HepG2 (cell line): Measurements from ENCODE around the gene SLC13A5. TPM values are rescaled to one million over a fixed set of nuclear protein-coding genes. Genes with fewer than 3 reads are reported as not detected.

ENCODE experiments used
- ATF1 ChIP-seq: IDR thresholded peaks from 2 replicates; pipeline ENCODE4 v1.6.1; 2016; ENCODE audit warnings: mild to moderate bottlenecking, control low read depth
- CREM ChIP-seq, 2 experiments: sonication (generic) in 1 of 2; formaldehyde crosslinking in 1 of 2; IDR thresholded peaks; 2 replicates each; pipeline versions ENCODE4 v1.4.0 to v1.6.1; 2016 to 2020; ENCODE audit warnings: antibody characterized with exemption in 1 of 2, mild to moderate bottlenecking in 1 of 2, missing genetic modification reagents in 1 of 2
- DNMT3B ChIP-seq: conservative IDR thresholded peaks from 2 replicates; pipeline ENCODE4 v1.6.1; 2016; ENCODE audit warnings: missing biosample characterization, control low read depth
- MED13 ChIP-seq: sonication (generic); formaldehyde crosslinking; IDR thresholded peaks from 2 replicates; pipeline ENCODE4 v1.5.0; 2020; ENCODE audit warnings: missing genetic modification reagents
- MIER3 ChIP-seq: IDR thresholded peaks from 2 replicates; pipeline ENCODE4 v1.6.1; 2016; ENCODE audit warnings: missing compliant biosample characterization, borderline replicate concordance
- MXI1 ChIP-seq: IDR thresholded peaks from 3 replicates; pipeline ENCODE4 v1.6.1; 2012; ENCODE audit warnings: low read depth, low read length, inconsistent platforms, borderline replicate concordance
- SIX1 ChIP-seq: sonication (generic); formaldehyde crosslinking; IDR thresholded peaks from 2 replicates; pipeline ENCODE4 v1.4.0; 2020; ENCODE audit warnings: missing genetic modification reagents, borderline replicate concordance
- TCF12 ChIP-seq, 2 experiments: fragments of 450-650 bp in 1 of 2; sonication (generic) in 1 of 2; formaldehyde crosslinking in 1 of 2; IDR thresholded peaks; 2 replicates each; pipeline versions ENCODE4 v1.6.1 to v1.8.0; 2017 to 2022; ENCODE audit warnings: antibody characterized with exemption in 1 of 2, mild to moderate bottlenecking in 1 of 2, missing genetic modification reagents in 1 of 2, moderate library complexity in 1 of 2
- ZNF567 ChIP-seq: sonication (generic); formaldehyde crosslinking; IDR thresholded peaks from 2 replicates; pipeline ENCODE4 v1.8.1; 2023; ENCODE audit warnings: mild to moderate bottlenecking, missing genetic modification reagents, borderline replicate concordance
- polyA plus RNA-seq, 8 experiments: library from polyadenylated mRNA; depleted of rRNA in 3 of 8; stranded (reverse) in 7 of 8; unstranded in 1 of 8; fragments of >200 nt; fragmentation: Illumina TruSeq in 4 of 8; extraction: Trizol in 4 of 8; gene quantifications; 2 replicates each; pipeline versions ENCODE4 v1.2.1 to v1.2.3, GENCODE V29; 2011 to 2016; ENCODE audit warnings: low read depth in 4 of 8, missing spikeins in 1 of 8, mixed read lengths in 1 of 8; ENCODE audit not compliant: insufficient read depth in 1 of 8
- total RNA-seq, 5 experiments: library from RNA; depleted of rRNA; stranded (reverse); fragments of >200 nt; fragmentation: Illumina TruSeq; extraction: Trizol; gene quantifications; 2 replicates each; pipeline ENCODE4 v1.2.3, GENCODE V29; 2016; ENCODE audit warnings: low read depth in 1 of 5
- TF ChIP-seq, protein P1 (sequence below): sonication (generic); formaldehyde crosslinking; IDR thresholded peaks from 2 replicates; pipeline ENCODE4 v1.5.1; 2020; ENCODE audit warnings: missing genetic modification reagents, mild to moderate bottlenecking, borderline replicate concordance
- TF ChIP-seq, protein P2 (sequence below): sonication (generic); formaldehyde crosslinking; IDR thresholded peaks from 2 replicates; pipeline ENCODE4 v1.5.1; 2020; ENCODE audit warnings: mild to moderate bottlenecking, missing genetic modification reagents, moderate library complexity
- TF ChIP-seq, protein P3 (sequence below): sonication (generic); formaldehyde crosslinking; IDR thresholded peaks from 2 replicates; pipeline ENCODE4 v1.8.1; 2023; ENCODE audit warnings: missing genetic modification reagents, mild to moderate bottlenecking, borderline replicate concordance
- TF ChIP-seq, protein P4 (sequence below): IDR thresholded peaks from 2 replicates; pipeline ENCODE4 v1.6.1; 2016; ENCODE audit warnings: control low read depth
- TF ChIP-seq, protein P5 (sequence below): sonication (generic); formaldehyde crosslinking; IDR thresholded peaks from 2 replicates; pipeline ENCODE4 v1.4.0; 2020; ENCODE audit warnings: mild to moderate bottlenecking, missing genetic modification reagents

The SLC13A5 gene
- total and polyA plus RNA-seq, 2 of the 13 experiments (the other 11 are each of a cell fraction or from before 2014, with no cell fraction given): 42.8 to 310 TPM

DNA sequence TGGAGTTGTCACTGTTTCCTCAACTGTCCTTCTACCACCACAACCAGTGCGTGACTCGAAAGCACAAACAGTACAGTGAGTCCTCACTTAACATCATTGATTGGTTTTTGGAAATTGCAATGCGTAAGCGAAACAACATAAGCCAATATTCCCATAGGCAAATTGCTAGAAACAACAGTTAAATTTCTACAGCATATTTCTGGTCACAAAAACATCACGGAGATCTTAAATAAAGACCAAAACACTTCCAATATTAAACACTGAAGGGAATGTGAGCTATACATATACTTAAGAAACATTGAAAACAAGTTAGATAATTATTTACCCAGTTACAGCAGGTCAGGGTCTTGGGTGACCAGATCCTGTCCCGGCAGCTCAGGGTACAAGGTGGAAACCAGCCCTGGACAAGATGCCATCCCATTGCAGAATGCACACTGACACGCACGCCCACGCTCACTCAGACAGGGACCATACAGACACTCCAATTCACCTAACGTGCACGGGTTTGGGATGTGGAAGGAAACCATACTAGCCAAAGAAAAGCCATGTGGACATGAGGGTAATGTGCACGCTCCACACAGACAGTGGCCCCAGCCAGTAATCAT, 4.7 kb downstream of the SLC13A5 start (continued):
- TF ChIP-seq, protein P1, sequence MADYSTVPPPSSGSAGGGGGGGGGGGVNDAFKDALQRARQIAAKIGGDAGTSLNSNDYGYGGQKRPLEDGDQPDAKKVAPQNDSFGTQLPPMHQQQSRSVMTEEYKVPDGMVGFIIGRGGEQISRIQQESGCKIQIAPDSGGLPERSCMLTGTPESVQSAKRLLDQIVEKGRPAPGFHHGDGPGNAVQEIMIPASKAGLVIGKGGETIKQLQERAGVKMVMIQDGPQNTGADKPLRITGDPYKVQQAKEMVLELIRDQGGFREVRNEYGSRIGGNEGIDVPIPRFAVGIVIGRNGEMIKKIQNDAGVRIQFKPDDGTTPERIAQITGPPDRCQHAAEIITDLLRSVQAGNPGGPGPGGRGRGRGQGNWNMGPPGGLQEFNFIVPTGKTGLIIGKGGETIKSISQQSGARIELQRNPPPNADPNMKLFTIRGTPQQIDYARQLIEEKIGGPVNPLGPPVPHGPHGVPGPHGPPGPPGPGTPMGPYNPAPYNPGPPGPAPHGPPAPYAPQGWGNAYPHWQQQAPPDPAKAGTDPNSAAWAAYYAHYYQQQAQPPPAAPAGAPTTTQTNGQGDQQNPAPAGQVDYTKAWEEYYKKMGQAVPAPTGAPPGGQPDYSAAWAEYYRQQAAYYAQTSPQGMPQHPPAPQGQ (CRISPR knock-in tag): no peak
- TF ChIP-seq ZNF567 (no peak), SIX1 (CRISPR knock-in tag) (no peak), ATF1 (CRISPR knock-in tag) (no peak), CREM (IDR thresholded peaks at IDR 0.05) (no peak), CREM (CRISPR knock-in tag; IDR thresholded peaks at IDR 0.05) (no peak), MED13 (no peak), MXI1 (no peak), DNMT3B (CRISPR knock-in tag) (no peak), TCF12 (IDR thresholded peaks at IDR 0.05) (no peak), TCF12 (CRISPR knock-in tag; IDR thresholded peaks at IDR 0.05) (no peak), MIER3 (CRISPR knock-in tag) (0 out of 2 replicates have a peak, but pooled peaks have one; percentile 21)
- TF ChIP-seq, protein P2, sequence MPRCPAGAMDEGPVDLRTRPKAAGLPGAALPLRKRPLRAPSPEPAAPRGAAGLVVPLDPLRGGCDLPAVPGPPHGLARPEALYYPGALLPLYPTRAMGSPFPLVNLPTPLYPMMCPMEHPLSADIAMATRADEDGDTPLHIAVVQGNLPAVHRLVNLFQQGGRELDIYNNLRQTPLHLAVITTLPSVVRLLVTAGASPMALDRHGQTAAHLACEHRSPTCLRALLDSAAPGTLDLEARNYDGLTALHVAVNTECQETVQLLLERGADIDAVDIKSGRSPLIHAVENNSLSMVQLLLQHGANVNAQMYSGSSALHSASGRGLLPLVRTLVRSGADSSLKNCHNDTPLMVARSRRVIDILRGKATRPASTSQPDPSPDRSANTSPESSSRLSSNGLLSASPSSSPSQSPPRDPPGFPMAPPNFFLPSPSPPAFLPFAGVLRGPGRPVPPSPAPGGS (CRISPR knock-in tag): no peak
- TF ChIP-seq, protein P3, sequence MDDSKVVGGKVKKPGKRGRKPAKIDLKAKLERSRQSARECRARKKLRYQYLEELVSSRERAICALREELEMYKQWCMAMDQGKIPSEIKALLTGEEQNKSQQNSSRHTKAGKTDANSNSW (CRISPR knock-in tag): no peak
- TF ChIP-seq, protein P4, sequence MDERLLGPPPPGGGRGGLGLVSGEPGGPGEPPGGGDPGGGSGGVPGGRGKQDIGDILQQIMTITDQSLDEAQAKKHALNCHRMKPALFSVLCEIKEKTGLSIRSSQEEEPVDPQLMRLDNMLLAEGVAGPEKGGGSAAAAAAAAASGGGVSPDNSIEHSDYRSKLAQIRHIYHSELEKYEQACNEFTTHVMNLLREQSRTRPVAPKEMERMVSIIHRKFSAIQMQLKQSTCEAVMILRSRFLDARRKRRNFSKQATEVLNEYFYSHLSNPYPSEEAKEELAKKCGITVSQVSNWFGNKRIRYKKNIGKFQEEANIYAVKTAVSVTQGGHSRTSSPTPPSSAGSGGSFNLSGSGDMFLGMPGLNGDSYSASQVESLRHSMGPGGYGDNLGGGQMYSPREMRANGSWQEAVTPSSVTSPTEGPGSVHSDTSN: no peak
- TF ChIP-seq, protein P5, sequence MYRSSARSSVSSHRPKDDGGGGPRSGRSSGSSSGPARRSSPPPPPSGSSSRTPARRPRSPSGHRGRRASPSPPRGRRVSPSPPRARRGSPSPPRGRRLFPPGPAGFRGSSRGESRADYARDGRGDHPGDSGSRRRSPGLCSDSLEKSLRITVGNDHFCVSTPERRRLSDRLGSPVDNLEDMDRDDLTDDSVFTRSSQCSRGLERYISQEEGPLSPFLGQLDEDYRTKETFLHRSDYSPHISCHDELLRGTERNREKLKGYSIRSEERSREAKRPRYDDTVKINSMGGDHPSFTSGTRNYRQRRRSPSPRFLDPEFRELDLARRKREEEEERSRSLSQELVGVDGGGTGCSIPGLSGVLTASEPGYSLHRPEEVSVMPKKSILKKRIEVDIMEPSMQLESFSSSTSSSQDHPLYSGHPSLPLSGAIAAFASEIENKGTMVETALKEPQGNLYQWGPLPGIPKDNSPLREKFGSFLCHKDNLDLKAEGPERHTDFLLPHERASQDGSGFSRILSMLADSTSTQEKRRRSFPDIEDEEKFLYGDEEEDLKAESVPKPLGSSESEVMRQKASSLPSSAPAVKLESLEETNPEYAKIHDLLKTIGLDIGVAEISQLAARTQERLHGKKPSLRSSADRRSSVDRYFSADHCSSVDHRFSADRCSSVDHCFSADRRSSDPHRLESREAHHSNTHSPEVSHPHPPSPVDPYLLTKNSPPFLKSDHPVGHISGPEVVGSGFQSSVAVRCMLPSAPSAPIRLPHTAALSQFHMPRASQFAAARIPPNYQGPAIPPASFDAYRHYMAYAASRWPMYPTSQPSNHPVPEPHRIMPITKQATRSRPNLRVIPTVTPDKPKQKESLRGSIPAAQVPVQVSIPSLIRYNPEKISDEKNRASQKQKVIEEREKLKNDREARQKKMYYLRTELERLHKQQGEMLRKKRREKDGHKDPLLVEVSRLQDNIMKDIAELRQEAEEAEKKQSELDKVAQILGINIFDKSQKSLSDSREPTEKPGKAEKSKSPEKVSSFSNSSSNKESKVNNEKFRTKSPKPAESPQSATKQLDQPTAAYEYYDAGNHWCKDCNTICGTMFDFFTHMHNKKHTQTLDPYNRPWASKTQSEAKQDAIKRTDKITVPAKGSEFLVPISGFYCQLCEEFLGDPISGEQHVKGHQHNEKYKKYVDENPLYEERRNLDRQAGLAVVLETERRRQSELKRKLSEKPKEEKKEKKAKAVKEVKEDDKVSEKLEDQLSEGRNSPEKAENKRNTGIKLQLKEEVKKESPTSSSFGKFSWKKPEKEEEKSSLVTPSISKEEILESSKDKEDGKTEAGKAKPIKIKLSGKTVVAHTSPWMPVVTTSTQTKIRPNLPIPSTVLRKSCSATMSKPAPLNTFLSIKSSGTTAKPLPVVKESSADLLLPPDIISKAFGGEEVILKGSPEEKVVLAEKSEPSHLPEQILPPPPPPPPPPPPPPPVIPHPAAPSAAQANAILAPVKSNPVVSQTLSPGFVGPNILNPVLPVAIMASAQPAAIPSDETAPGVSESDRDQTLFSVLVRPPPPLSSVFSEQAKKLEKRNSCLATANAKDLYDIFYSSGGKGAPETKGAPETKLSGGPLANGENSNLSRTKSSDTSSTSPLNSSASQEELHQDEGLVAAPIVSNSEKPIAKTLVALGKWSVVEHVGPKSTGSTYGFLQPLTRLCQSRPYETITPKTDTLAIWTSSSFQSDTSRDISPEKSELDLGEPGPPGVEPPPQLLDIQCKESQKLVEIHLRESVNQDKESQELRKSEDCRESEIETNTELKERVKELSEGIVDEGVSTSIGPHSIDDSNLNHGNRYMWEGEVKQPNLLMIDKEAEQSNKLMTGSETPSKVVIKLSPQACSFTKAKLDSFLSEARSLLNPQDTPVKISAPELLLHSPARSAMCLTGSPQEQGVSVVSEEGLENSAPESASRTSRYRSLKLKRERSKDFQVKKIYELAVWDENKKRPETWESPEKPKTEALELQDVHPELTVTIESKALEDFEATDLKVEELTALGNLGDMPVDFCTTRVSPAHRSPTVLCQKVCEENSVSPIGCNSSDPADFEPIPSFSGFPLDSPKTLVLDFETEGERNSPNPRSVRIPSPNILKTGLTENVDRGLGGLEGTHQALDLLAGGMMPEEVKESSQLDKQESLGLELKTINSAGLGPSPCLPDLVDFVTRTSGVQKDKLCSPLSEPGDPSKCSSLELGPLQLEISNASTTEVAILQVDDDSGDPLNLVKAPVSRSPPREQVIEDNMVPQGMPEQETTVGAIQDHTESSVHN (CRISPR knock-in tag): no peak
